Measurements from ENCODE around the gene GPX5.
"Not testable (repeated sequence)": the region's sequence is repeated elsewhere in the genome, so short reads cannot be mapped to it uniquely, and the experiment has no call there.

GPX5 gene, protein sequence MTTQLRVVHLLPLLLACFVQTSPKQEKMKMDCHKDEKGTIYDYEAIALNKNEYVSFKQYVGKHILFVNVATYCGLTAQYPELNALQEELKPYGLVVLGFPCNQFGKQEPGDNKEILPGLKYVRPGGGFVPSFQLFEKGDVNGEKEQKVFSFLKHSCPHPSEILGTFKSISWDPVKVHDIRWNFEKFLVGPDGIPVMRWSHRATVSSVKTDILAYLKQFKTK

DNA sequence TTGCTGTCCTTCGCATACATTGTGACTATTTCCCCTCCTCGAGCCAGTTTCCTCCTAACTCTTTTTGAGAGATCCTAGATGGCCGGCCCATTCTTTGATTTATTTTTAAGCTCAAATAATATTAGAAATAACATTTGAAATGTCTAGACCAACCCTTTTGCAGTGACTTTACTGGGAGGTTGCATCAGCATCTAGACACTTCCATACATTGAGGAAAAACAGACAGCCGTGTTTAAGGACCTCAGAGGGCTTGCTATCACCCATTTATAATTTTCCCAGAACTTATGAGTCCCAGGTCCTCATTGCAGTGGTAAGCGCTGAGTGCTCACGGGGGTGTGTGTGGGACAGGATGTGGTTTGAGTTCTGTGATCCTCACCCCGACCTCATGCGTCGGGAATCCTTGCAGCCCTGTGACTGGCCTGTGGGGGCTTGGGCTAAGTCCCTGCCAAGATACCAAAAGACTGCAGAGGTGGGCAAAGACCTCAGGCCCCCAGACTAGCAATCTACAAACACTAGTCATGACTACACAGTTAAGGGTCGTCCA is at the start of gene GPX5:
Gene GPX5 (plus strand): TSS at position 386 of the 544 bp plus-strand sequence. CDS start 133 bp downstream, at position 519.
- DNase-seq = peak; percentile 12

DNA sequence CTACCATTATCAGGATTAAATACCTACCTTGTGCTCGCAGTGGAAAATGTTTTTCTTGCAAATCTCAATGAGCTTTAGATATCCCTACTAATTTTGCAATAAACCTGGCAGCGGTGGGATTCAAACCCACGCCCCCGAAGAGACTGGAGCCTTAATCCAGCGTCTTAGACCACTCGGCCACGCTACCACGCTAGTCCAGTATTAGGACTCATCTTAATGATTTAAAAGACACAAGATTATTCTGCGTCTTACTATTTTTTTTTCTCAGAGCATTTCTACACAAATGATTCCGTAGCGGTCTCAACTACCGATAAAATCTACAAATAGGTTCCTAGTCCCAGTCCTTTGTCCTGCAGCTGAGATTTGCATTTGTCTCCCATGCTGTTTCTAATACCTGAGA is 47.2 kb upstream of the GPX5 start:
- no peak for DNase-seq

DNA sequence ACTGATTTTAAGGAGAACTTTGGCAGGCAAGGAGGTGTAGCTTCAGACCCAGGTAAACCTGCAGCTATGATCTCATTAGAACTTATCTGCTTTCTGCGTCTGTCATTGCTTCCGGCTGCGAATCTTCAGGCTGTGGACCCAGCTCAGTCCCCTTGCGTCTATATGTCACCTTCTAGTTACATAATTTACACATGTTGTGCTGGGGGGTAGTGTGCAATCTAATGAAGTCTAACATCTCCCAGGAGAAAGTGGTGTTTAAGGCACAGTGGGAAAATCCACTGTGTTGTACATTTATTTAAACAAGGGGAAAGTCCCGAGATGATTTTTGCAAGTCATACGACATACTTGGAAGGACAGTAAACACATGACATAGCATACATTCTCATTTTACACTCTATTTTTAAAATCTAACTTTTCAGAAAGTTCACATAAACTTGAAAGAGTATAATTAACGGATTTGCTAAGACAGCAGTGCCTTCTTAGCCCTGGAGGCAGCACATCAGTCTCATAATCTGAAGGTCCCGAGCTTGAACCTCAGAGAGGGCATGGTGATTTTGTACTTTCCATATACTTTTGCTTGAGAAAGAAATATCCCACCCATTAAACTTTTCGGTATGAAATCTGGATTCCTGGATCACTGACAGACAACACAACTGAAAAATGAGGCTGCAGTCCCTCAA is 45.3 kb upstream of the GPX5 start:
- no peak for DNase-seq

DNA sequence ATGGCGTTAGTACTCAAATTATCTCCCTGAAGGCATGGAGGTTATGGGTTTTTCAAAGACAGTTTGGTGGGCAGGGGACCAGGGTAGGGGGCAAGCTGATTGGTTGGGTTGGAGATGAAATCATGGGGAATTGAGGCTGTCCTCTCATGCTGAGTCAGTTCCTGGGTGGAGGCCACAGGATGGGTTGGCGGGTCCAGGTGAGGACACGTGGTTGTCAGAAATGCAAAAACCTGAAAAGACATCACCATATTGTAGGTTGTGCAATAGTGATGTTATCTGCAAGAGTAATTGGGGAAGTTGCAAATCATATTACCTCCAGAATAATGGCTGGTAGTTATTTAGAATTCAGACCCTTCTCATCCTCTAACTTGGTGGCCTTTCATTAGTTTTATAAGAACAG is 40.2 kb upstream of the GPX5 start:
- no peak for DNase-seq

DNA sequence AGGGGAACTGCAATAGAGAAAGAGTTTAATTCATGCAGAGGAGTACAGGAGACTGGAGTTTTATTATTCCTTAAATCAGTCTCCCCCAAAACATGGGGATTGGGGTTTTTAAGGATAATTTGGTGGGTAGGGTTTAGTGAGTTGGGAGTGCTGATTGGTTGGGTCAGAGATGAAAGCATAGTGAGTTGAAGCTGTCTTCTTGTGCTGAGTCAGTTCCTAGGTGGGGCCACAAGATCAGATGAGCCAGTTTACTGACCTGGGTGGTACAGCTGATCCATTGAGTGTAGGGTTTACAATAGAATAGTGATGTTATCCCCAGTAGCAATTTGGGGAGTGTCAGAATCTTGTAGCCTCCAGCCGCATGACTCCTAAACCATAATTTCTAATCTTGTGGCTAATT is 39.1 kb upstream of the GPX5 start:
- DNase-seq = no peak

DNA sequence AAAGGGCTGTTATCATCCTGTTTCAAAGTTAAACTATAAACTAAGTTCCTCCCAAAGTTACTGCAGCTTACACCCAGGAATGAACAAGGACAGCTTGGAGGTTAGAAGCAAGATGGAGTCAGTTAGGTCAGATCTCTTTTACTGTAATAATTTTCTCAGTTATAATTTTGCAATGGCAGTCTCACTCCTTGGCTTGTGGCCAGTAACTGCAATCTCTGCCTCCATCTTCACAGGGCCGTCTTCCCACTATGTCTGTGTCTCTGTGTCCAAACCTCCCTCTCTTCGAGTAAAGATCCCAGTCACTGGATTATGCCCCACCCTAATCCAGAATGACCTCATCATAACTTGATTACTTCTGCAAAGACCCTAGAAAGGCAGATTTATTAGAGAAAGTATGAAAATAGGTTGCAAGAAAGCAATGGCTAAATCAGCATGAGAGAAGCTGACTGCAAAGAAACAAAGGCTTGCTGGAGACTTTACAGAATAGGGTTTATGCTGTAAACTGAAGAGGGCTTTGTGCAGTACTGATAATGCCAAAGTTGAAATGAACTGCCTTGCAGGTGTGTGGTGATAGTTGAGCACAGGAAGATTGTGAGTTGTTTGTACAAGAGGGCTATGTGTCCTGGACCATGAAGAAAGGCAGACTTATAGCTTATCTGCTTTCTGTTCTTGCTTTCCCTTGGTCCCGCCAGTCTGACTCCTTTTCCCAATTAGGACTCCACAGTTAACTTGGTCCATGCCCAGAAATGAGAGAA is 38.5 kb upstream of the GPX5 start:
- DNase-seq = no peak

DNA sequence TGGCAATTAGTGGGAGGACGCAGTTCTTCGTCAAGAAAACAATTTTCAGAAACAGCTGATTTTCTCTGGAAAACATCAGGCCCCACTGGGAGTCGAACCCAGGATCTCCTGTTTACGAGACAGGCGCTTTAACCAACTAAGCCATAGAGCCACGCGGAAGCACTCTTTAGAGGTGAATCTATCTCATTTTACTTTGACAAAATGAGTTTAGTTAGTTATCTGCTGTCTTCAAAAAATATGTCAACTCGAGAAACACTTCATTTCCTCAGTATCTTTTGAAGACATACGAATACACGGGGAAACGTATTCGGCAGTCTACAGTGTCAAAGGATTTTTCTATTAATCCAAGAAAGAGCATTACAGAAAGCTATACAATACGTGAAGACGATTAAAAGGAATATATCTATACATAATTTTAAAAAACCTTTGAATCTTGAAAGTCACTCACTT is 36.7 kb upstream of the GPX5 start:
- peak; percentile 33 for DNase-seq

DNA sequence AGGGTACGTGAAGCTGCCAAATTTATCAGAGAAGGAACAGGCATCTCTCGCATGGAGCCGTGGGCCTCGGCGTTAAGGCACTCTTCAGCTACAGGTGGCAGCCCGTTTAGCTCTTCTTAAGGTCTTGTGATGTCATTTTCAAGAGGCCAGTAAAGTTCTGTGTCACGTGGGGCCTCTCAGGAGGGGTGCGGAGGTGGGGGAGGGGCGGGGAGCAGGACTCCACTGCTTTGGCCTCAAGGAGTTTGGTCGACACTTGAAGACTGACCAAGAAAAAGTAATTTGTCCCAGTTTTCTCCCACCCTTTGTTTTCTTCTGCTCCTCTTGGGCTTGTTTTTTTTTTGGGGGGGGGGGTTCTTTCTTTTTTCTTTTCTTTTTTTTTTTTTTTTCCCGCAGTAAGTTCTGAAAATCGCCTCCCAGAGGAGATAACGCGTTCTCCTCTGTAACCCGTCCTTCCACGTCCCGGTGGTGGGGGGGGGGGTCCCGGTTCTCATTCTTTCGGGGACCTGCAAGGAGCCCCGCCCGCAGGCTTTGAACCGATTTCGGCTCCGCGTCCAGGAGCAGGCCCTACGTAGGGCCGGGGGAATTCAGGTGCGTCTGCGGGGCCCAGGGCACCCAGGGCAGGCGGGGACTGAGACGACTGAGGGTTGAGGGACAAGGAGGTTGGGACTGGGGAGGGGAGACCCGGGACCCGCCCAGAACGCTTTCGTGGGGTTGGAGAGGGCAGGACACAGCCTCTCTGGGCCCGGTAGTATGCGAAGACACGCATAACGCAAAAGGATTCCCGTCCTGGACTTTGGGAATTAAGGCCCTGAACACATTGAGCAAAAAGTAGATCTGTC is 36.1 kb upstream of the GPX5 start:
- peak; percentile 39 for DNase-seq

DNA sequence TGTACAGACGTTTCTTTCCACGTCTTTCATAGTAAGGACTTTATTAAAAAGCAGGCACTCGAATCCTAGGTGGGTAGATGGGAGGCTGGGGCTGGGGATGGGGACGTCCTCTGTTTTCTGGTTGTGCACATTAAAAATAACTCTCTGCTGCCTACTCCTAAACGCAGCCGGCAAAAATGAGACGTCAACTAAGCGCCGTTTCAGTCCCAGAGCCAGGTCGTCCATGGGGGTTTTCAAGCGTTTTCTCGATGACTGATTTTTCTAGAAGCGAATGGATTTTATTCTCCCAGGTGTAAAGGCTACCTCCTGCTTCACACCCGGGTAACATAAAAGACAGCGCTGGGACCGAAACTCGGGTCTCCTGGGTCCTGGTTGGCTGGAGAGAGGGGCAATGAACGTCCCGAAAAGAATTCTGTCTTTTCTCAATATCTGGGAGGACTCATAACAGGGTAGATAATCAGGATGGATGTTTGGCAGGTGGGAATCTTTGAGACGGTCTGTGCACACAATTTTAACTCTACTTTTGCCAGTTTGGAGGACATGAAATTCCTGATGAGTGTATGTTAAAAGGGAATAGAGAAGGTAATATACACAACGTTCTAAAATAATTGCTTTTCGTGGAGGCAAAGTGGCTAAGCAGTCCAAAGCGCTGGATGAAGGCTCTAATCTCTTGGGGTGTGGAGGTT is 35.3 kb upstream of the GPX5 start:
- DNase-seq = no peak

DNA sequence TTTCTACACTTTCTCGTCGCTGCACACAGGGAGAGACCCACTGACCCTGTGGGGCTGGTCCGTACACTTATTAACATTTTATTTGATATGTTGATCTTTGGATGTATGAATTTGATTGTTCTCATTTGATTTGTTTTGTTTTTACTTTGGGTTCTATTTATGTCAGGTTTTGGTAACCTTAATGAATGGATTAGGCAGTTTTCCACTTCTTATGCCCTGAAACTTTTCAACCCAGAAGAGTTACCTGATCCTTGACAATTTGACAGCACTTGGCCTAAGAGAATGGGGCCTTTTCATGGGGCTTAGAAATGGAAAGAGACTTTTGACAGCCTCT is 33.7 kb upstream of the GPX5 start:
- no peak for DNase-seq

DNA sequence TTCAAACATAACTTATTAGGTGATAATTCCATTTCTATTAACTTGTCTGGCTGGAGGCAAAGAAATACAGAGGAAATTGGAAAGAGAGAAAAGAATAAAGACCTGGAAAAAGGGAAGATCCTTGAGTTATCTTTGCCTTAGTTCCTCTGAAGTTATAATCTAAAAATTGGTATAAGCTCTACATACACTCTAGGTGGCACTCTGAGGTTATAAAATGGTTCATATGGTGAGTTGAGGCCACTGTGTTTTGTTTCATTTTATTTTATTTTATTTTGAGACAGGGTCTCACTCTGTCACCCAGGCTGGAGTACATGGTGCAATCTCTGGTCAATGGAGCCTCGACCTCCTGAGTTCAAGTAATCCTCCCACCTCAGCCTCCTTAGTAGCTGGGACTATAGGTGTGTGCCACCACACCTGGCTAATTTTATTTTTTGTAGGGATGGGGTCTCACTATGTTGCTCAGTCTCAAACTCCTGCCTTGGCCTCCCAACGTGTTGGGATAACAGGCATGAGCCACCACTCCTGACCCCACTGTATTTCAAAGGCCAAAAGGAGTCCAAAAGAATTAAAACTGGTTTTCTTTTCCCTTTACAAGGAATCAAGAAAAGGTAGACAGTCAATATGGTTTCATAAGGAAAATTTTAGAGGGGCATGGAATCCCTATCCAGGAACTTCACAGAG is 29.4 kb upstream of the GPX5 start:
- peak; percentile 25 for DNase-seq

DNA sequence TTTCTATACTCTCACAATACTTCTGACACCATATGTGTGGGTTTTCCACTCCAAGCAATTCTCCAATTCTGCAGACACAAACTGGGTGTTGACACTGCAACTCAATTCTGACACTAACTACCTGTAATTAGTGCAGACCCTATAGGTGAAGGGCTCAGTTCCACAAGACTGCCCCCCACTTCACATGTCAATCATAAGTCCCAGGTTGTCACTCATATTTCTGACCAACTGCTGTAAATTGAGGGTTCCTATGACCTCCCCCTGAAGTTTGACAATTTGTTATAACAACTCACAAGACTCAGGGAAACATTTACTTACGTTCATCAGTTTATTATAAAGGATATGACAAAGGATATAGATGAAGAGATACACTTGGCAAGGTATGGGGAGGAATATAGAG is 28.4 kb upstream of the GPX5 start:
- no peak for DNase-seq

DNA sequence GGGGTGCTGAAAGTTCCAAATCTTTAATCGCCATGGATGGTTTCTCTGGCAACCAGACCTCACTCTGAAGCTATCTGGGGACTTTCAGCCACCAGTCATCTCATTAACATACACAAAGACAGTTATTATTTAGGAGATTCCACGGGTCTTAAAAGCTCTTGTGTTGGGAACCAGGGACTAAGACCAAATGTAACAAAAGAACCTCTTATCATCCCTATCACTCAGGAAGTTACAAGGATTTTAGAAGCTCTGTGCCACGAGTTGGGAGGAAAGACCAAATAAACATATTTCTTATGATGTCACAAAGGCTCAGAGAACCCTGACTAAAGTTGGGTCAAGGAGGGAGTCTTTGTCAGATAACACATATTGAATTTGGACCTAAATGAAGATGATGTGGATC is 27.8 kb upstream of the GPX5 start:
- no peak for DNase-seq

DNA sequence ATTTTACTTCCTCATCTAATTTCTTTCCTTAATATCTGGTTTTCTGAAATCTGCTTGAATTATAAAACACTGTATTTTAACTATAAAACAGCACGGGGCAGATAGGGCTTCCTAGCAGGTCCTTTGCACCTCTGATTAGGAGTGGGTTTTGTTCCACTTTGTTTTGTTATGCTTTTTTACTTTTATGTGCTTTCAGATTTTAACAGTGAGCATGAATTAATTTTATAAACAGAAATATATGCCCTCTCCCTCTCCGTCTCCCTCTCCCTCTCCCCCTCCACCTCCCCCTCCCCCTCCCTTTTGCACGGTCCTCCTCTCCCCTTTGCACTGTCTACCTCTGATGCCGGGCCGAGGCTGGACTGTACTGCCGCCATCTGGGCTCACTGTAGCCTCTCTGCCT is 24.4 kb upstream of the GPX5 start:
- DNase-seq = no peak

DNA sequence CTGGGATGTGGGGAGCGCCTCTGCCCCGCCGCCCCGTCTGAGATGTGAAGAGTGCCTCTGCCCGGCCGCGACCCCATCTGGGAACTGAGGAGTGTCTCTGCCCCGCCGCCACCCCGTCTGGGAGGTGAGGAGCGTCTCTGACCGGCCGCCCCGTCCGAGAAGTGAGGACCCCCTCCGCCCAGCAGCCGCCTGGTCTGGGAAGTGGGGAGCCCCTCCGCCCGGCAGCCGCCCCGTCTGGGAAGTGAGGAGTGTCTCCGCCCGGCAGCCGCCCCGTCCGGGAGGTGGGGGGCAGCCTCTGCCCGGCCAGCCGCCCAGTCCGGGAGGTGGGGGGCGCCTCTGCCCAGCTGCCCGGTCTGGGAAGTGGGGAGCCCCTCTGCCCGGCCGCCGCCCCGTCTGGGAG is 23.5 kb upstream of the GPX5 start:
- DNase-seq = not testable (repeated sequence)

DNA sequence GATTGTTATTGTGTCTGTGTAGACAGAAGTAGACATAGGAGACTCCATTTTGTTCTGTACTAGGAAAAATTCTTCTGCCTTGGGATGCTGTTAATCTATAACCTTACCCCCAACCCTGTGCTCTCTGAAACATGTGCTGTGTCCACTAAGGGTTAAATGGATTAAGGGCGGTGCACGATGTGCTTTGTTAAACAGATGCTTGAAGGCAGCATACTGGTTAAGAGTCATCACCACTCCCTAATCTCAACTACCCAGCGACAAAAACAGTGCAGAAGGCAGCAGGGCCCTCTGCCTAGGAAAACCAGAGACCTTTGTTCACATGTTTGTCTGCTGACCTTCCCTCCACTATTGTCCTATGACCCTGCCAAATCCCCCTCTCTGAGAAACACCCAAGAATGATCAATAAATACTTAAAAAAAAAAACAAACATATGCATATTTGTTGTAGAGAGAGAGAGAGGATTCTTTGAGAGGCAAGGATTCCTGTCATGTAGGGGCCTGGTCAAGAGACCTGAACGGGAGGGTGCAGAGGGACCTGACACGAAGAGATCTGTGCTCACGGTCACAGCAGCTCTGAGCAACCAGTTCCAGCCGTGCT is 22.9 kb upstream of the GPX5 start:
- DNase-seq = not testable (repeated sequence)

DNA sequence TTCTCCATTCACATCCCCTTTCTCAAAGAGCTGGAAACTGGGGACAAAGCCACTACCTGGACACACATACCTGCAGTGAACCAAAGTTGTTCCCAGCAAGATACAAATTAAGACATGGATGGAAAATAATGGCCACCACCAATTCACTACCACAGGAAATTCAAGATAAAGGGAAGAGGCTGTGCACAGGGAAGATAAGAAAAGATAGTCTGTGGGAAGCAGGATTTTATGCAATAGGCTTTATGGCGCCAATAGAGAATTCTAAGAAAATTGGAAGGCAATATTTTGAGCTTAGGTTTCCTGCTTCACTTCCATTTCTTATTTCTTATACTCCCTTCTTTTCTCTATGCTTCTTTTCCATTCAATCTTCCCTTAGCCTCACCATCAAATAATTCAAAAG is 19.9 kb upstream of the GPX5 start:
- DNase-seq = no peak

DNA sequence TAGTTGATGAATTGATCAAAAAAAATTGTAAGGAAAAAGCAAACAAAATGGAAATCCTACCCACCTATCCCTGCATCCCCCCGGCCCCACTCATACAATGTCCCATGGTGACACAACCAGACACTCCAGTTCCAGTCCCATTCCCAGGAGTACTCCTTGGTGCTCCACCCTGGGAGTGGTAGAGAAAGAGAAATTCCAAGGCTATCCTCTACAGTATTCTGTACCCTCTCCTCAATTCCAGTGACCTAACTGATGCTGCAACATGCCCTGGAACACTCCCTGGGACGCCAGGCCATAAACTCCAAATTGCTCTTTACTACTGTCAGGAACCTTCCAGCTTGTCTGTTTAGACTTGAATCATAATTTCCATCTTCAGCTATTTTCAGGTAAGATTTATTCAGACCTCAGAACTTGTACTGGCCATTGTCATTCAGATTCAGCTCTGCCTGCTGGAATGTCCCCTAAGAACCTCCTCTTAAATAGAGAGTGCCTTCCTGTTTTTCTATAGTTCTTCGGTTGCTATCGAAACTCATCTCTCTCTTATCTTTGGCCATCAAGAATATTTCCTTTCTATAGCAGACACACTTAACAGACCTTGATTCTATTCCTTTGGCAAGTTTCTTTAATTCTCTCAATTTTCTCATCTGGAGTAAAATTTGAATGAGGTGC is 18.7 kb upstream of the GPX5 start:
- peak; percentile 11 for DNase-seq

DNA sequence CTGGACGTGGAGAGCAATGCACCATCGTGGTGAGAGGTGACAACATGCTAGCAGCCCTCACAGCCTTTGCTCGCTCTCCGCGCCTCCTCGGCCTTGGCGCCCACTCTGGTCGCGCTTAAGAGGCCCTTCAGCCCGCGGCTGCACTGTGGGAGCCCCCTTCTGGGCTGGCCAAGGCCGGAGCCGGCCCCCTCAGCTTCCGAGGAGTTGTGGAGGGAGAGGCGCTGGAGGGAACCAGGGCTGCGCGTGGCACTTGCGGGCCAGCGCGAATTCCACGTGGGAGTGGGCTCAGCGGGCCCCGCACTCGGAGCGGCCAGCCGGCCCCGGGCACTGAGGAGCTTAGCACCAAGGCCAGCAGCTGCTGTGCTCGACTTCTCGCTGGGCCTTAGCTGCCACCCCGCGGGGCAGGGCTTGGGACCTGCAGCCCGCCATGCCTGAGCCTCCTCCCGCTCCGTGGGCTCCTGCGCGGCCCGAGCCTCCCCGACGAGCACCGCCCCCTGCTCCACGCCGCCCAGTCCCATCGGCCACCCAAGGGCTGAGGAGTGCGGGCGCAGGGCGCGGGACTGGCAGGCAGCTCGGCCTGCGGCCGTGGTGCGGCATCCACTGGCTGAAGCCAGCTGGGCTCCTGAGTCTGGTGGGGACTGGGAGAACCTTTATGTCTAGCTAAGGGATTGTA is 13.9 kb upstream of the GPX5 start:
- no peak for DNase-seq

DNA sequence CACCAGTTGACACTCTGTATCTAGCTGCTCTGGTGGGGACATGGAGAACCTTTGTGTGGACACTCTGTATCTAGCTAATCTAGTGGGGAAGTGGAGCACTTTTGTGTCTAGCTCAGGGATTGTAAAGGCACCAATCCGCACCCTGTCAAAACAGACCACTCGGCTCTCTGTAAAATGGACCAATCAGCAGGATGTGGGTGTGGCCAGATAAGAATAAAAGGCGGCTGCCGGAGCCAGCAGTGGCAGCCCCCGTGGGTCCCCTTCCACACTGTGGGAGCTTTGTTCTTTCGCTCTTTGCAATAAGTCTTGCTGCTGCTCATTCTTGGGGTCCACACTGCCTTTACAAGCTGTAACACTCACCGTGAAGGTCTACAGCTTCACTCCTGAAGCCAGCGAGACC is 13.3 kb upstream of the GPX5 start:
- not testable (repeated sequence) for DNase-seq
